ENCODE results near the gene SCG5. TPM values are rescaled to one million over a fixed set of nuclear protein-coding genes. Genes with fewer than 3 reads are reported as not detected.
"Not testable (repeated sequence)": the region's sequence is repeated elsewhere in the genome, so short reads cannot be mapped to it uniquely, and the experiment has no call there.

SCG5 gene
- total RNA-seq, result 10 to 100 TPM in 2 of 6 experiments, 1 to 10 TPM in 4; 2.6 to 18.3 (median 4.4) TPM
- long read RNA-seq, partial matches to known transcripts, result 0 of 1 reads
- long read RNA-seq, other reads (novel, unspliced or antisense), result 1 of 1 reads

- Histone ChIP-seq H3K27ac (no peak within 1 kb of the TSS), H3K4me1 (no peaks in the 10 kb centered on the region), H3K36me3 (no peaks in the 10 kb centered on the region), H3K27me3 (no peaks in the 10 kb centered on the region), H3K9me3 (no peaks in the 10 kb centered on the region), H3K4me3 (no peak within 1 kb of the TSS)
- ATAC-seq, result no peak
- intact Hi-C loops (cut with DNase I), result no loop called here
- DNase-seq, result no peak
- WGBS (ENCODE audit: insufficient coverage, low coverage, low lambda C conversion rate, missing lambda C conversion rate), result 19% methylated on average over 17 of the region's 22 CpGs
- TF ChIP-seq CTCF (IDR thresholded peaks at IDR 0.05) (no peak), POLR2A (IDR thresholded peaks at IDR 0.05) (no peak)
Measured at GRCh38 chr15:32641517-32642059, at the start of gene SCG5. Gene SCG5 (plus strand): TSS chr15:32641710. CDS start chr15:32643593, 1,883 bp downstream.

GRCh38 chr15:32593151-32593550 is 48.4 kb upstream of the SCG5 start, which contains the start of gene GOLGA8N:
Gene GOLGA8N (plus strand): TSS chr15:32593456.
- H3K4me3 ChIP-seq; H3K9me3 ChIP-seq; H3K4me1 ChIP-seq; ATAC-seq; H3K27ac ChIP-seq; H3K36me3 ChIP-seq; DNase-seq; intact Hi-C loops (cut with DNase I); H3K27me3 ChIP-seq: not testable (repeated sequence)
- WGBS (ENCODE audit: insufficient coverage, low coverage, low lambda C conversion rate, missing lambda C conversion rate), result 64% methylated on average over 1 of the region's 8 CpGs

- intact Hi-C loops (cut with DNase I); H3K27ac ChIP-seq; H3K9me3 ChIP-seq; H3K4me1 ChIP-seq; H3K27me3 ChIP-seq; DNase-seq; H3K36me3 ChIP-seq; H3K4me3 ChIP-seq: not testable (repeated sequence)
- ATAC-seq, result peak in 3 of 4 donors; percentile 11 to 54 (median 37)
- WGBS (ENCODE audit: insufficient coverage, low coverage, low lambda C conversion rate, missing lambda C conversion rate), result 56% methylated on average over 2 of the region's 2 CpGs
Measured at GRCh38 chr15:32609518-32609917, 32.0 kb upstream of the SCG5 start.

- 6% methylated on average over 1 of the region's 3 CpGs for WGBS (ENCODE audit: insufficient coverage, low coverage, low lambda C conversion rate, missing lambda C conversion rate)
- H3K4me1 ChIP-seq; intact Hi-C loops (cut with DNase I); H3K4me3 ChIP-seq; DNase-seq; H3K27ac ChIP-seq; H3K36me3 ChIP-seq; H3K9me3 ChIP-seq; H3K27me3 ChIP-seq: not testable (repeated sequence)
- ATAC-seq, result peak; percentile 53 to 72 (median 58)
- peak in 3 of 4 donors; percentile 28 to 48 (median 38) for TF ChIP-seq CTCF (IDR thresholded peaks at IDR 0.05)
Measured at GRCh38 chr15:32610719-32611118, 30.8 kb upstream of the SCG5 start.

- Histone ChIP-seq H3K4me3 (peak overlapping the region; percentile 39 to 56 (median 51)), H3K27ac (peak overlapping the region; percentile 54 to 69 (median 62))
- DNase-seq (peak; percentile 47 to 81 (median 72)), ATAC-seq (peak; percentile 70 to 80 (median 78))
- H3K36me3 ChIP-seq; intact Hi-C loops (cut with DNase I); H3K4me1 ChIP-seq; H3K9me3 ChIP-seq; H3K27me3 ChIP-seq: not testable (repeated sequence)
- 0% methylated on average over 11 of the region's 16 CpGs for WGBS (ENCODE audit: insufficient coverage, low coverage, low lambda C conversion rate, missing lambda C conversion rate)
Measured at GRCh38 chr15:32614712-32615050, 26.8 kb upstream of the SCG5 start.

GRCh38 chr15:32615051-32615870 is 26.2 kb upstream of the SCG5 start, which contains the start of gene ARHGAP11A:
Gene ARHGAP11A (plus strand): TSS chr15:32615504. CDS start chr15:32616212, 708 bp downstream.
- intact Hi-C loops (cut with DNase I), result not testable (repeated sequence)

GRCh38 chr15:32615871-32616426 is 25.6 kb upstream of the SCG5 start:
- H3K9me3 ChIP-seq; ATAC-seq; intact Hi-C loops (cut with DNase I); H3K27me3 ChIP-seq; H3K36me3 ChIP-seq; H3K4me1 ChIP-seq; H3K27ac ChIP-seq; DNase-seq: not testable (repeated sequence)
- 0% methylated on average over 16 of the region's 24 CpGs for WGBS (ENCODE audit: insufficient coverage, low coverage, low lambda C conversion rate, missing lambda C conversion rate)
- H3K4me3 ChIP-seq, result peak overlapping the region; percentile 39 to 56 (median 51)

More at GRCh38 chr15:32615051-32615870, 26.2 kb upstream of the SCG5 start, which contains the start of gene ARHGAP11A:
- Histone ChIP-seq H3K4me3 (peak within 1 kb of the TSS; percentile 39 to 56 (median 51)), H3K27ac (peak within 1 kb of the TSS; percentile 54 to 69 (median 62))
- H3K27me3 ChIP-seq, H3K36me3 ChIP-seq, H3K4me1 ChIP-seq, H3K9me3 ChIP-seq: not testable (repeated sequence)
- ATAC-seq (peak; percentile 88 to 93 (median 90)), DNase-seq (peak; percentile 68 to 83 (median 82))
- WGBS (ENCODE audit: insufficient coverage, low coverage, low lambda C conversion rate, missing lambda C conversion rate), result 0% methylated on average over 19 of the region's 43 CpGs

All from right lobe of liver (tissue), 6 donors.